ENCODE results near the gene ATP1A4. TPM values are rescaled to one million over a fixed set of nuclear protein-coding genes. Genes with fewer than 3 reads are reported as not detected.
A peak's percentile ranks its signal among the peaks of the same experiment; 100 is the strongest.

ATP1A4 gene
- total RNA-seq, 6 experiments from 2014 or later = not detected

GRCh38 chr1:160137216-160137862 lies 14.1 kb upstream of the ATP1A4 start:
- H3K4me1 Mint-ChIP-seq (ENCODE audit: low read depth) = no peaks in the 10 kb centered on the region
- peaks cover 61% of the 10 kb centered on the region for H3K27me3 Mint-ChIP-seq (ENCODE audit: insufficient read depth)
- TF ChIP-seq CTCF (IDR thresholded peaks at IDR 0.05) = no peak
- DNase-seq = no peak
- H3K27ac Mint-ChIP-seq = no peak overlapping the region
- H3K9me3 Mint-ChIP-seq = no peaks in the 10 kb centered on the region
- no peaks in the 10 kb centered on the region for H3K36me3 Mint-ChIP-seq (ENCODE audit: low read depth)
- no peak overlapping the region for H3K4me3 Mint-ChIP-seq

- Mint-ChIP-seq H3K4me3 (no peak overlapping the region), H3K27ac (no peak overlapping the region)
These were observed 11.6 kb upstream of the ATP1A4 start for GRCh38 chr1:160139840-160140239.

GRCh38 chr1:160143695-160144094 lies 7.7 kb upstream of the ATP1A4 start:
- H3K4me3 Mint-ChIP-seq = no peak overlapping the region
- TF ChIP-seq CTCF (IDR thresholded peaks at IDR 0.05) = no peak
- H3K4me1 Mint-ChIP-seq (ENCODE audit: low read depth) = peaks cover 14% of the 10 kb centered on the region
- DNase-seq = no peak
- H3K9me3 Mint-ChIP-seq = no peaks in the 10 kb centered on the region
- no peaks in the 10 kb centered on the region for H3K36me3 Mint-ChIP-seq (ENCODE audit: low read depth)
- H3K27me3 Mint-ChIP-seq (ENCODE audit: insufficient read depth) = peaks cover 35% of the 10 kb centered on the region
- no peak overlapping the region for H3K27ac Mint-ChIP-seq

More at GRCh38 chr1:160139840-160140239, 11.6 kb upstream of the ATP1A4 start:
- no peak for DNase-seq
- TF ChIP-seq CTCF (IDR thresholded peaks at IDR 0.05) = no peak
- no peaks in the 10 kb centered on the region for H3K36me3 Mint-ChIP-seq (ENCODE audit: low read depth)
- H3K27me3 Mint-ChIP-seq (ENCODE audit: insufficient read depth) = peaks cover 52% of the 10 kb centered on the region
- no peaks in the 10 kb centered on the region for H3K9me3 Mint-ChIP-seq
- H3K4me1 Mint-ChIP-seq (ENCODE audit: low read depth) = peaks cover 3% of the 10 kb centered on the region

GRCh38 chr1:160144921-160145320 lies 6.5 kb upstream of the ATP1A4 start:
- Mint-ChIP-seq H3K27me3 (ENCODE audit: insufficient read depth) (peaks cover 33% of the 10 kb centered on the region), H3K9me3 (no peaks in the 10 kb centered on the region), H3K4me3 (no peak overlapping the region; the same call in 1 of the 2 replicates), H3K36me3 (ENCODE audit: low read depth) (no peaks in the 10 kb centered on the region), H3K4me1 (ENCODE audit: low read depth) (peaks cover 27% of the 10 kb centered on the region), H3K27ac (peak overlapping the region; percentile 8; the same call in 1 of the 2 replicates)
- peak; percentile 56 for DNase-seq
- TF ChIP-seq CTCF (IDR thresholded peaks at IDR 0.05) = no peak

- TF ChIP-seq CTCF (IDR thresholded peaks at IDR 0.05) = no peak
- Mint-ChIP-seq H3K27me3 (ENCODE audit: insufficient read depth) (peaks cover 22% of the 10 kb centered on the region), H3K9me3 (no peaks in the 10 kb centered on the region), H3K36me3 (ENCODE audit: low read depth) (no peaks in the 10 kb centered on the region), H3K27ac (no peak overlapping the region), H3K4me1 (ENCODE audit: low read depth) (peaks cover 33% of the 10 kb centered on the region), H3K4me3 (no peak overlapping the region)
- no peak for DNase-seq
These were observed 5.3 kb upstream of the ATP1A4 start for GRCh38 chr1:160146107-160146506.
